SKM-1 treated with dmso at 0.1 percent for 144 hours (cell line): ENCODE measurements around the gene SLC16A5.
"Not testable (repeated sequence)": the region's sequence is repeated elsewhere in the genome, so short reads cannot be mapped to it uniquely, and the experiment has no call there.

Source experiments
- DNase-seq: peaks from one replicate; lab custom pipeline; 2025; ENCODE audit not compliant: unreplicated experiment; lab: John Stamatoyannopoulos, UW

Gene SLC16A5

GRCh38 chr17:75087558-75088453 is at the start of gene SLC16A5:
Gene SLC16A5, plus strand, starts transcription at chr17:75087954. Its CDS starts 5,683 bp downstream, at chr17:75093637.
- peak; percentile 67 for DNase-seq

DNA sequence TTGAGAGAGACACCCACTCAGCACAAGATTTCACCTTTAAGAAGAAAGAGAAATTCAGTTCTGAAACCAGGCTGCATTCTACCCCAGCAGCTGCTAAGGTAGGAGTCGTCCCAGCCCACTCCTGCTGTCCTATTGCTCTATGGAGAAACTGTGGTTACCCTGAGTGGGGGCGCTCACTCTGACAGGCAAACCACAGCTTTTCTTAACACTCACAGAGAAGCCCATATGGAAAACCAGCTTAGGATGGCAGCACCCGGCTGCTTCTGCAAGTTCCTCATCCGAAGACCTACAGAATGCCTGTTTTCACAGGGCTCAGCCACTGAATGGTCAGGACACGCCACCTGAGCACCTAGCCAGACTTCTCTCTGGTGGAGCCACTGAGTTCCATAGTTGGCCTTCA is 48.5 kb upstream of the SLC16A5 start:
- DNase-seq, result peak; percentile 59

GRCh38 chr17:75041656-75042280 is 46.0 kb upstream of the SLC16A5 start:
- no peak for DNase-seq

DNA sequence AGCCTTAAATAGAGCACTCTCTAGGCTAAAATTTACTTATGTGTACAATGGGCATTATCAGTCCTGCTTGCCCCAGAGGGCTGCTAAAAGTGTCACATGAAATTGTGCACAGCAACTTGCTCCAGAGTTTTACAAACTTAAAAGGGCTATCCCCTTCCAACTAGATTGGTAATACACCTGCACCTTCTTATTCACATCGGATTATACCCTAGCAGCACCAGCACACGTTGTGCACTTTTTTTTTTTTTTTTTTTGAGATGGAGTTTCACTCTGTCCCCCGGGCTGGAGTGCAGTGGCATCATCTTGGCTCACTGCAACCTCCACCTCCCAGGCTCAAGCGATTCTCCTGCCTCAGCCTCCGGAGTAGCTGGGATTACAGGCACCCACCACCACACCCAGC is 44.0 kb upstream of the SLC16A5 start:
- not testable (repeated sequence) for DNase-seq

DNA sequence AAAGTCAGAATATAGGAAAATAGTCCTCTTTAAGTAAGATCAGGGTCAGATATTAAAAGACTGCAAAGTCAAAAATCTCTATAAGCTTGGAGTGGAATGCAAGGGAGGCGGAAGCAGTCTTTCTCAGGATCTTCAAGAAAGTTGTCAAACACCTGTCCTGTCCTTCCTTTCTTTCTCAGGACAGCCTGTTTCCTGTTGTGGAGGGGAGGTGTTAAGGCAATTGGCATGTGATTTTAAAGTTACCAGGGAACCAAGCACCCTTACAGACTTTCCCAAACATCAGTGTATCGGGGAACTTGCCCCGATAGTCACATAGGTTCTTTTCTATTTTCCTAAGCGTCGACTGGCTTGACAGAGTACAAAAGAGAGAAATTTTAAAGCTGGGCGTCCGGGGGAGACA is 43.0 kb upstream of the SLC16A5 start:
- DNase-seq, result no peak

DNA sequence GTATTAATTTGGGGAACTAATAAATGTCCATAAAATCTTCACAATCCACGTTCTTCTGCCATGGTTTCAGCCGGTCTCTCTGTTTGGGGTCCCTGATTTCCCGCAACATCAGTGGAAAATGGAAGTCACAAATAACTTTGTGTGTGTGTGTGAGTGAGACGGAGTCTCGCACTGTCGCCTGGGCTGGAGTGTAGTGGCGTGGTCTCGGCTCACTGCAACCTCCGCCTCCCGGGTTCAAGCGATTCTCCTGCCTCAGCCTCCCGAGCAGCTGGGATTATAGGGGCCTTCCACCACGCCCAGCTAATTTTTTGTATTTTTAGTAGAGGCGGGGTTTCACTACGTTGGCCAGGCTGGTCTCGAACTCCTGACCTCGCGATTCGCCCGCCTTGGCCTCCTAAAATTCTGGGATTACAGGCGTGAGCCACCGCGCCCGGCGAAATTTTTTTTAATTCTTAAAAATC is 41.8 kb upstream of the SLC16A5 start:
- DNase-seq, result not testable (repeated sequence)

- peak; percentile 94 for DNase-seq
These were observed 41.1 kb upstream of the SLC16A5 start, which contains the start of the genes ATP5PD and KCTD2 for GRCh38 chr17:75046407-75047289. Gene ATP5PD, minus strand, starts transcription at chr17:75046969. Its CDS starts 4,319 bp downstream, at chr17:75042650. Gene KCTD2, plus strand, starts transcription at chr17:75047225. Its CDS starts 26 bp downstream, at chr17:75047251.

DNA sequence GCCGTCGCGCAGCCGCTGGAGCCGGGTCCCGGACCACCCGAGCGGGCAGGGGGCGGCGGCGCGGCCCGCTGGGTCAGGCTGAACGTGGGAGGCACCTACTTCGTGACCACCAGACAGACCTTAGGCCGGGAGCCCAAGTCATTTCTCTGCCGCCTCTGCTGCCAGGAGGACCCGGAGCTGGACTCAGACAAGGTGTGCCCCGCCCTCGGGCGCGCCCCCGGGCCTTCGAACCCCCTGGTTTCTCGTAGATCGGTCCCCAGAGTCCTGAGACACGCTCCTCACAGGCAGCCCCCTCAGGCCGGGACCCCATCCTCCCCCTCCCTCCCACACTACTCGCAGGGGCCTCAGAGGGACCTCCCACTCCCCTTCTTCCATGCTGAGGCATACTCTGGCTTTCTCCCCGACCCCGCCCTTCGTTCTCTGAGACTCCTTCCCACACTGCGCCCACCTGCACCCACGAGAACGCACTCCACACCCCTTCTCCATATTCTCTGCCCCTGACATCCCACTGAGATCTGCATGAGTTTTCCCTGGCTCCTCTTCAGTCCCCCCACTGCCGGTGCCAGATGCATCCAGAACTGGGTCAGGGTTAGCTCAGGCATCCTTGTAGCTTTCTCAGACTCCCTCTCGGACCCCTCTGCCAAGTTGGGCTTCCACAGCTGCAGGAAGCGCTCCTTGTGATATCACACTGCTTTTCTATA is 40.2 kb upstream of the SLC16A5 start:
- DNase-seq, result no peak

DNA sequence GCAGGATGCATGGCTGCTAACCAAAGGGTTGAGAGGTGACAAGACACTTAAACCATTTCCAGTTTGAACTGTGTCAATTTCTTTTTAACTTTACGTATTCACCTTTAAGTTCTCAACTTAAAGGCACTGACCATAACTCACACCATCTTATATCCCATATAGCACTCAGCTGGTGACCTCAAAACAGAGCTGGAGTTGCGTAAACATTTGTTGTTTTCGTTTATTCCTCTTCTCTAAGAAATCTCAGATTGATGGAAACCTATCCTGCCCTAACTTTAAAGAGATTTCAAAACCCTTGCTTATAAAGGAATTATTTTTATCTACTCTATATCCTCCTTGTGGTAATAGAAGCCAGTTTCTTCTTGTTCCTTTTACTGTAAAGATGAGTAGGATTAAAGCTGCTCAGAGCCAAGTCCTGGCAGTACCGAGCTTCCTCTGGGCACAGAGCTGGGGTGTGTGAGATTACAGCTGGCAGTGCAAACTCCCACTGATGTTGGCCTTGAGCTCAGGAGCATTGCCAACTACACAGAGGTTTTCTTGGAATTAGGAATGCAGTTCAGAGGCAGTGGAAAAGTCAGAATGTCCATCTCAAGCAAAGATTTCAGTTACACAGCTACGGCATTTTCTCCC is 39.4 kb upstream of the SLC16A5 start:
- no peak for DNase-seq

- DNase-seq, result no peak
These were observed 38.7 kb upstream of the SLC16A5 start for GRCh38 chr17:75049057-75049456.

GRCh38 chr17:75049706-75050105 is 38.0 kb upstream of the SLC16A5 start:
- DNase-seq, result no peak

DNA sequence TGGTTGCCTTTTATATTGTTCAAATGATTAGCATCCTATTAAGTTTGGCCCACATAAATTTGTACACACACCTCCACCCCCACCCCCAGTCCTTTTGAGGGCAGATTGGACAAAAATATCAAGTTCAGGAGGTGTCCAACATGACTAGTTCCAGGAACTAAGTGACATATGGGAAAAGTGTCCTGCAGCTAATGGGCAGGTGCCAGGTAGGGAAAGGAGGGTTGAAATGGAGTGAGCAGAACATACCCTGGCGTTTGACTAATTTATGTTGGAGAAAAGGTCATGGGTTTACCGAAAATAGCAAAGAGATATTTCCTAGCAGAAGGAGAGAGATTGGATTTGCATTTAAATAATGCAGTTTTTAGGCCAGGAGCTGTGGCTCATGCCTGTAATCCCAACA is 35.8 kb upstream of the SLC16A5 start:
- no peak for DNase-seq

DNA sequence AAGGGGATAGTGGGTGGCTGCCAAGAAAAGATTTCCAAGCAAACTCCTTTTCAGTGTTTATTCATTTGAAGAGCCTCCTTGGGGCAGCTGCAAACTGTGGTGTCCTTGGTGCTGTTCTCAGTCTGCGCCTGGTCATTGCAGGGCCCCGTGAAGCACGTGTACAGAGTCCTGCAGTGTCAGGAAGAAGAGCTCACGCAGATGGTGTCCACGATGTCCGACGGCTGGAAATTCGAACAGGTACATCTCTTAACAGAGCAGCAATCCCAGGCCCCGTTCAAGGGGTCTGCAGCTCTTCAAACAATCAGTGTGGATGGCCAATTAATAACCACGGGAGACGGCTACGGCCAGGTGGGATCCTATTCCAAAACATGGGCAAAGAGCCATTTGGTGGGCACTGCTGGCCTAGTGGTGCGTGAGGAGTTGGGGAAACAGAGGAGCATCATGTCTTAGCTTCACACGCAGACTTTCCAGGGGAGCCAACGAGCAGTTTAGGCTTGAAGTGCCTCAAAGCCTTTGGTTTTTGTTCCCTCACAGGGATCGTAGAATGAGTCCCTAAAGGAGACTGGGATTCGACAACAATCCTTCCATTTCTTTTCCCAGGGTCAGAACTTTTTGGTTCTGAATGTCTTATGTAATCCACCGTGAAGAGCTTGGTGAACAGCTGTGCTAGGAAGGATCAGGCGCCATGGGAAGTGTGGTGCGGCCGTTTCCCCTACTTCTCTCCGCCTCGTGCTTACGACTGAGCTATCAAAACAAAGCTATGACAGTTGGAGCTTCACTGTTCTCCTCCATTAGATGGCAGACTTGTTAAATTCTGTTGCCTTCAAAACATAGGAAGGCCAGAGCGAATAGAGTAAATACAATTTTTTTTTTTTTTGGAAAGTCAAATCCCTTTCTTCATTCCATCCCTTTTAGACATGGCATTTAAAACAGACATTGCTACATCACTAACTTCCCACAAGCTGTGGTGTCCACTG is 28.1 kb upstream of the SLC16A5 start:
- DNase-seq, result no peak

- DNase-seq, result no peak
These were observed 27.2 kb upstream of the SLC16A5 start for GRCh38 chr17:75060434-75061054.

DNA sequence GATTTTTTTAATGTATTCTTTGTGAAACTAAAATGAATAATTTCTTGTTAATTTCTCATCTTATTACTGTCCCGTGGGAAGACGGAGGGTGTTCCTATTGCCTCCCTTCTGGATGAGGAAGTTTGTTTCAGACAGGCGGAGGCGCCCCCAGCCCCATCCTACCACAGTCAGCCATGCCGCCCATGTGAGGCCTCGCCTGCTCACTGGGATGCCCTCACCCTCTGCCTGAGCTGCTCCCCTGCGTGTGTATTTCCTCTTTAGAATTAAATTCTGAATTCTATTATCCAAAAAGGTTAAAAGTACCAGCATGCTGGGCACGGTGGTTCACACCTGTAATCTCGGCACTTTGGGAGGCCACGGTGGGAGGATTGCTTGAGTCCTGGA is 26.7 kb upstream of the SLC16A5 start:
- DNase-seq, result no peak

DNA sequence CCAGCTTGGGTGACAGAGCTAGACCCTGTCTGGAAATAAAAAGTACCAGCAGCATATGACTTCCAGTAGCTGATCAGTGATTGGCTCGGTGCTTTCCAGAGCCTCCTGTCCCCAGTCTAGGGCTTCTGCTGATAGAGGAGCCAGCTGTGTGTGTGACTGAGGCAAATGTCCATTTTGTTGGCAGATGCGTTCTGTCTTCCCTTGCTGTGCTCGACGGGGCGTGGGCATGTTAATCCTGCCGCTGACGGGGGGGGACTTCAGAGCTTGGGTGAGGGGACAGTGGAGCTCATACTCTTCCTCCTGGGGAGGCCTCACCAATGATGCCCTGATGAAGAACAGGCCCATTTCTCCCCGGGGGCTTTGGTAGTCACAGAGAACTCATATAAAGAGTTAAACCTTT is 26.1 kb upstream of the SLC16A5 start:
- DNase-seq, result no peak

- no peak for DNase-seq
These were observed 24.6 kb upstream of the SLC16A5 start for GRCh38 chr17:75063201-75063600.

- DNase-seq, result no peak
These were observed 24.1 kb upstream of the SLC16A5 start for GRCh38 chr17:75063626-75064025.
